Measurements from ENCODE around the gene CARS1.

DNA sequence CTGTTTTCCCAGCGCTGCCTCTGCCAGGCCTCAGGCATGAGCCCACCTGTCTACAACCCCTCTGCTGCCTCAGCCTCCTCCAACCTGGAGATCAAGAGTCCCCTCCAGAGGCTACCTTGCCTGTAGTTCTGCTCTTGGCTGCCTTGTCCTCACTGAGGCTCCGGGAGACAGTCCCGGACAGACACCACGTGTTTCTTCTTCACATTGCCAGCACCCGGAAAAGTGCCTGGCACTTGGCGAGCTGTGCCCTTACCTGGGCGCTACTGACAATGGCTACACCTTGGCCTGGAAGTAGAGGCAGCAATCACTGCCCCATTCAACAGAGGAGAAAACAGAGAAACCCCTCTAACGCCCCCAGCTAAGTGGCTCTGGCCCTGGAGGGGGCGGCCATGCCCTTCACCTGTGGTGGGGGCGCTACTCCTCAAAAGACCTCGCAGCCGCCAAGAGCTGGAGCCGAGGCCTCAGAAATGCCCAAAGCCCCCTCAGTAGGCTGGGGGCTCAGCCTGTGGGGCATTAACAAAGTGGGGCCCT, 62.1 kb downstream of the CARS1 start:
- TF ChIP-seq, protein P1, sequence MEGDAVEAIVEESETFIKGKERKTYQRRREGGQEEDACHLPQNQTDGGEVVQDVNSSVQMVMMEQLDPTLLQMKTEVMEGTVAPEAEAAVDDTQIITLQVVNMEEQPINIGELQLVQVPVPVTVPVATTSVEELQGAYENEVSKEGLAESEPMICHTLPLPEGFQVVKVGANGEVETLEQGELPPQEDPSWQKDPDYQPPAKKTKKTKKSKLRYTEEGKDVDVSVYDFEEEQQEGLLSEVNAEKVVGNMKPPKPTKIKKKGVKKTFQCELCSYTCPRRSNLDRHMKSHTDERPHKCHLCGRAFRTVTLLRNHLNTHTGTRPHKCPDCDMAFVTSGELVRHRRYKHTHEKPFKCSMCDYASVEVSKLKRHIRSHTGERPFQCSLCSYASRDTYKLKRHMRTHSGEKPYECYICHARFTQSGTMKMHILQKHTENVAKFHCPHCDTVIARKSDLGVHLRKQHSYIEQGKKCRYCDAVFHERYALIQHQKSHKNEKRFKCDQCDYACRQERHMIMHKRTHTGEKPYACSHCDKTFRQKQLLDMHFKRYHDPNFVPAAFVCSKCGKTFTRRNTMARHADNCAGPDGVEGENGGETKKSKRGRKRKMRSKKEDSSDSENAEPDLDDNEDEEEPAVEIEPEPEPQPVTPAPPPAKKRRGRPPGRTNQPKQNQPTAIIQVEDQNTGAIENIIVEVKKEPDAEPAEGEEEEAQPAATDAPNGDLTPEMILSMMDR (IDR thresholded peaks at IDR 0.05) = no peak
- TF ChIP-seq POLR2AphosphoS5 (IDR thresholded peaks at IDR 0.05; ENCODE audit: insufficient read depth in 1 of 2, low read depth in 1 of 2) = no peak
- no peak for TF ChIP-seq POLR2A (IDR thresholded peaks at IDR 0.05)

All from vagina (tissue), 2 donors.